SU-DHL-6 (cell line): ENCODE measurements around the gene HAL.

Experiments
- H2AFZ ChIP-seq: fragments of 200-600 bp; sonication (generic); 2 replicates; pipeline ENCODE4 v1.6.1; 2014; ENCODE audit warnings: low read depth, mild to moderate bottlenecking, moderate library complexity, mixed read lengths, antibody characterized with exemption, low read length; ENCODE audit not compliant: severe bottlenecking
- H3F3A ChIP-seq: fragments of 200-600 bp; shearing (Covaris generic); 2 replicates; pipeline ENCODE4 v1.6.0; 2016; ENCODE audit warnings: antibody characterized with exemption, mild to moderate bottlenecking; ENCODE audit not compliant: insufficient read depth
- H3K27ac ChIP-seq: fragments of 200-600 bp; sonication (generic); 2 replicates; pipeline ENCODE4 v1.5.1; 2016; ENCODE audit warnings: low read depth, mild to moderate bottlenecking, low read length, moderate library complexity, mixed read lengths
- H3K27me3 ChIP-seq: fragments of 200-600 bp; sonication (generic), shearing (Covaris generic); 2 replicates; pipeline ENCODE4 v1.6.0; 2014; ENCODE audit warnings: mild to moderate bottlenecking, low read length
- H3K36me3 ChIP-seq: fragments of 200-600 bp; sonication (generic); 2 replicates; pipeline ENCODE4 v1.6.1; 2014; ENCODE audit warnings: mild to moderate bottlenecking, low read length, mixed read lengths
- H3K4me2 ChIP-seq: fragments of 300-600, 200-600 bp; shearing (Covaris generic), sonication (generic); 2 replicates; pipeline ENCODE4 v1.6.0; 2014; ENCODE audit warnings: low read length, low read depth, mild to moderate bottlenecking; ENCODE audit not compliant: poor library complexity, severe bottlenecking
- H3K4me3 ChIP-seq: fragments of 200-600 bp; sonication (generic); 2 replicates; pipeline ENCODE4 v1.5.1; 2014; ENCODE audit warnings: antibody characterized with exemption, low read length, mild to moderate bottlenecking, mixed read lengths; ENCODE audit not compliant: insufficient read depth, poor library complexity, severe bottlenecking
- H3K79me2 ChIP-seq: fragments of 200-600 bp; sonication (generic); 2 replicates; pipeline ENCODE4 v1.6.1; 2014; ENCODE audit warnings: mild to moderate bottlenecking, low read length, moderate library complexity; ENCODE audit not compliant: insufficient read depth
- H3K9ac ChIP-seq: fragments of 200-600 bp; sonication (generic); 2 replicates; pipeline ENCODE4 v1.7.0; 2014; ENCODE audit warnings: mild to moderate bottlenecking, low read length
- H3K9me2 ChIP-seq: fragments of 200-600 bp; sonication (generic); replicated peaks from 2 replicates; pipeline ENCODE4 v1.6.1; 2014; ENCODE audit warnings: low read length; ENCODE audit not compliant: insufficient read depth
- H3K9me3 ChIP-seq: fragments of 200-600 bp; sonication (generic); 2 replicates; pipeline ENCODE4 v1.6.1; 2014; ENCODE audit warnings: low read length, mixed read lengths; ENCODE audit not compliant: insufficient read depth
- H4K20me1 ChIP-seq: fragments of 200-600 bp; sonication (generic); 2 replicates; pipeline ENCODE4 v1.6.1; 2014; ENCODE audit warnings: low read depth, mild to moderate bottlenecking, antibody characterized with exemption, low read length, moderate library complexity, mixed read lengths
- CTCF ChIP-seq: fragments of 200-600 bp; sonication (generic); IDR thresholded peaks from one replicate; pipeline ENCODE4 v1.5.1; 2017; ENCODE audit warnings: antibody characterized with exemption, mild to moderate bottlenecking, low read length, moderate library complexity; ENCODE audit not compliant: insufficient read depth, poor library complexity, severe bottlenecking
- EZH2phosphoT487 ChIP-seq: fragments of 200-600 bp; sonication (generic), shearing (Covaris generic); conservative IDR thresholded peaks from 2 replicates; pipeline ENCODE4 v1.6.1; 2018; ENCODE audit warnings: mild to moderate bottlenecking, antibody characterized with exemption, low read length, moderate library complexity, mixed read lengths

The HAL gene

GRCh38 chr12:96028538-96028937 is 32.4 kb upstream of the HAL start:
- H4K20me1 ChIP-seq, result no peaks in the 10 kb centered on the region
- no peaks in the 10 kb centered on the region for H3K27me3 ChIP-seq
- H3K79me2 ChIP-seq, result peaks cover 10% of the 10 kb centered on the region
- H3K4me3 ChIP-seq, result no peak overlapping the region
- no peaks in the 10 kb centered on the region for H3K9me3 ChIP-seq
- H2AFZ ChIP-seq, result no peak overlapping the region
- H3K27ac ChIP-seq, result no peak overlapping the region
- H3K9me2 ChIP-seq, result no peaks in the 10 kb centered on the region
- H3K4me2 ChIP-seq, result no peak overlapping the region
- H3K9ac ChIP-seq, result no peak overlapping the region
- no peak for TF ChIP-seq CTCF
- no peak for TF ChIP-seq EZH2phosphoT487
- peaks cover 15% of the 10 kb centered on the region; the same call in 1 of the 2 replicates for H3K36me3 ChIP-seq
- no peaks in the 10 kb centered on the region for H3F3A ChIP-seq

GRCh38 chr12:96026331-96026730 is 30.2 kb upstream of the HAL start:
- peaks cover 9% of the 10 kb centered on the region for H3K79me2 ChIP-seq
- H3K27me3 ChIP-seq, result no peaks in the 10 kb centered on the region
- TF ChIP-seq EZH2phosphoT487 (no peak), CTCF (no peak)
- H3K36me3 ChIP-seq, result peaks cover 23% of the 10 kb centered on the region; the same call in 1 of the 2 replicates
- no peak overlapping the region for H2AFZ ChIP-seq
- no peaks in the 10 kb centered on the region for H3K9me2 ChIP-seq
- H3K4me2 ChIP-seq, result no peak overlapping the region
- H4K20me1 ChIP-seq, result no peaks in the 10 kb centered on the region
- H3K9ac ChIP-seq, result no peak overlapping the region
- H3K27ac ChIP-seq, result no peak overlapping the region
- no peak overlapping the region for H3K4me3 ChIP-seq
- H3K9me3 ChIP-seq, result no peaks in the 10 kb centered on the region
- no peaks in the 10 kb centered on the region for H3F3A ChIP-seq

- H3K27ac ChIP-seq, result no peak overlapping the region
- H3K79me2 ChIP-seq, result peaks cover 6% of the 10 kb centered on the region
- no peak overlapping the region for H3K4me3 ChIP-seq
- peaks cover 2% of the 10 kb centered on the region; the same call in 1 of the 2 replicates for H3F3A ChIP-seq
- no peak overlapping the region for H2AFZ ChIP-seq
- H3K27me3 ChIP-seq, result no peaks in the 10 kb centered on the region
- no peaks in the 10 kb centered on the region for H3K9me2 ChIP-seq
- H4K20me1 ChIP-seq, result no peaks in the 10 kb centered on the region
- TF ChIP-seq EZH2phosphoT487, result no peak
- no peak for TF ChIP-seq CTCF
- H3K9me3 ChIP-seq, result no peaks in the 10 kb centered on the region
- no peak overlapping the region for H3K4me2 ChIP-seq
- H3K9ac ChIP-seq, result no peak overlapping the region
- peaks cover 19% of the 10 kb centered on the region; the same call in 1 of the 2 replicates for H3K36me3 ChIP-seq
Observed at GRCh38 chr12:96025518-96025917, 29.4 kb upstream of the HAL start.
